Measurements from ENCODE around the gene RASAL2.

DNA sequence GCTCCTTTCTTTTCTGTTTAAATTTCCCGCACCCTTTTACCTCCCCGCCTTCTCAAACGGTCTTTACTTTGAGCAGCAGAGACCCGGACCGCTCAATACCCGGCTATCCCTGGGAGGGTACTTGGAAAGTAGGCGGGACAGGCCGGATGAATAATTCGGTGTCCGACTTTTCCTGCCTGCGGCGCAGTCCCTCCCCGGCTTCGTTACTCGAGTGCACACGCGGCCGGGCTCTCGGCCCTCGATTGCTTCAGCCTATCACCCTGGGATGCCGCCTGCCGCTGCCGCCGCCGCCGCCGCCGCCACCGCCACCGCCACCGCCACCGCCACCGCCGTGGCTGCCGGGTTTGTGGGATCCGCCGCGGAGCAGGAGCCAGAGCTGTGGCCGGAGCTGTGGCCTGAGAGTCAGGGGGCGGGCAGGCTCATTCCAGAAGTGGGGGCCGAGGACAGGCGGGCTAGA, 382 bp upstream of the RASAL2 start:
- TF ChIP-seq POLR2A (IDR thresholded peaks at IDR 0.05): peak in 1 of 2 donors; percentile 28
- TF ChIP-seq CTCF (IDR thresholded peaks at IDR 0.05): no peak
